Stomach smooth muscle (tissue), 2 donors: ENCODE data around the gene PIK3R4.

Experiments
- H3K27ac ChIP-seq: one replicate; pipeline ENCODE4 v1.7.0; 2013; ENCODE audit warnings: mild to moderate bottlenecking, low read length, inconsistent platforms
- H3K27me3 ChIP-seq, 2 donors: one replicate each; pipeline ENCODE4 v1.7.0; 2013; ENCODE audit warnings: low read length in 2 of 2; ENCODE audit not compliant: insufficient read depth in 2 of 2, control insufficient read depth in 1 of 2
- H3K36me3 ChIP-seq, 2 donors: one replicate each; pipeline ENCODE4 v1.7.0; 2013; ENCODE audit warnings: low read length in 2 of 2; ENCODE audit not compliant: control insufficient read depth in 2 of 2, insufficient read depth in 2 of 2
- H3K4me1 ChIP-seq: one replicate; pipeline ENCODE4 v1.7.0; 2013; ENCODE audit warnings: low read length; ENCODE audit not compliant: control insufficient read depth, insufficient read depth
- H3K4me3 ChIP-seq, 2 donors: one replicate each; pipeline ENCODE4 v1.7.0; 2013; ENCODE audit warnings: low read length in 2 of 2
- H3K9ac ChIP-seq, 2 donors: one replicate each; pipeline ENCODE4 v1.7.0; 2013; ENCODE audit warnings: low read length in 2 of 2, mild to moderate bottlenecking in 1 of 2
- H3K9me3 ChIP-seq, 2 donors: one replicate each; pipeline ENCODE4 v1.7.0; 2013; ENCODE audit warnings: low read length in 2 of 2; ENCODE audit not compliant: control insufficient read depth in 2 of 2
- donor health status: healthy.
- donor health status: Pancreatic carcinoma.

Gene PIK3R4

GRCh38 chr3:130688697-130689470, 57.7 kb downstream of the PIK3R4 start:
- Histone ChIP-seq H3K9ac (no peak overlapping the region), H3K27ac (no peak overlapping the region), H3K36me3 (peaks cover 6 to 26% of the 10 kb centered on the region in 2 donors), H3K4me3 (no peak overlapping the region), H3K9me3 (no peaks in the 10 kb centered on the region), H3K4me1 (no peaks in the 10 kb centered on the region), H3K27me3 (no peaks in the 10 kb centered on the region)

GRCh38 chr3:130688015-130688688, 58.5 kb downstream of the PIK3R4 start:
- Histone ChIP-seq H3K4me3 (no peak overlapping the region), H3K9me3 (no peaks in the 10 kb centered on the region), H3K9ac (no peak overlapping the region), H3K27me3 (no peaks in the 10 kb centered on the region), H3K4me1 (no peaks in the 10 kb centered on the region), H3K27ac (no peak overlapping the region), H3K36me3 (peaks cover 11 to 32% of the 10 kb centered on the region in 2 donors)

GRCh38 chr3:130687327-130687726, 59.3 kb downstream of the PIK3R4 start:
- H3K9me3 ChIP-seq = no peaks in the 10 kb centered on the region
- no peak overlapping the region for H3K9ac ChIP-seq
- no peaks in the 10 kb centered on the region for H3K4me1 ChIP-seq
- H3K36me3 ChIP-seq = peaks cover 19 to 37% of the 10 kb centered on the region in 2 donors
- no peak overlapping the region for H3K4me3 ChIP-seq
- no peaks in the 10 kb centered on the region for H3K27me3 ChIP-seq
- H3K27ac ChIP-seq = no peak overlapping the region

- Histone ChIP-seq H3K36me3 (peaks cover 23 to 42% of the 10 kb centered on the region in 2 donors), H3K27me3 (no peaks in the 10 kb centered on the region), H3K4me3 (no peak overlapping the region)
Observed at GRCh38 chr3:130686833-130687232, 59.8 kb downstream of the PIK3R4 start.

GRCh38 chr3:130682131-130682530, 64.5 kb downstream of the PIK3R4 start:
- H3K36me3 ChIP-seq = peaks cover 34 to 48% of the 10 kb centered on the region in 2 donors
- H3K9me3 ChIP-seq = no peaks in the 10 kb centered on the region
- no peak overlapping the region for H3K27ac ChIP-seq

More at GRCh38 chr3:130686833-130687232, 59.8 kb downstream of the PIK3R4 start:
- Histone ChIP-seq H3K9me3 (no peaks in the 10 kb centered on the region), H3K27ac (no peak overlapping the region), H3K4me1 (no peaks in the 10 kb centered on the region), H3K9ac (no peak overlapping the region)

DNA sequence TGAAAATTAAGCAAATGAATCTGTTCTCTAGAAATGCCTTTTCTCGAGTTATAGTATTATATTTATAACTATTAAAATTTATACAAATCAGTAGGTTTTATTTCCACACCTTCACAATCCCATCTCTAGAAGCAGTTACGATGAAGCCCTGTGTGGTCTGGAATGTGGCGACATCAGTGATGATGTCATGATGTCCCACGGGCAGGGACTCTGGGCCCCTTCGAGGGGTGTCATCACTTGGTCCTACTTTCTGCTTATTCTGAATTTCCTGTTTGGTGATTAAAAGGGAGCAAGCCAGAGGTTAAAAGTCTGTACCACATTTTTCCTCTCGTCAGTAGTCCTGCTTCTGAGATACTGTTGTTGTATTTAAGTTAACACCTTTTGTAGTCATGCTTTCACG, 67.4 kb downstream of the PIK3R4 start:
- H3K27me3 ChIP-seq = no peaks in the 10 kb centered on the region
- peaks cover 34 to 55% of the 10 kb centered on the region in 2 donors for H3K36me3 ChIP-seq
- H3K9me3 ChIP-seq = no peaks in the 10 kb centered on the region
- no peak overlapping the region for H3K27ac ChIP-seq
- H3K9ac ChIP-seq = no peak overlapping the region
- no peaks in the 10 kb centered on the region for H3K4me1 ChIP-seq
- H3K4me3 ChIP-seq = no peak overlapping the region

More at GRCh38 chr3:130682131-130682530, 64.5 kb downstream of the PIK3R4 start:
- no peaks in the 10 kb centered on the region for H3K27me3 ChIP-seq
- no peak overlapping the region for H3K4me3 ChIP-seq
- no peak overlapping the region for H3K9ac ChIP-seq
- H3K4me1 ChIP-seq = no peaks in the 10 kb centered on the region

DNA sequence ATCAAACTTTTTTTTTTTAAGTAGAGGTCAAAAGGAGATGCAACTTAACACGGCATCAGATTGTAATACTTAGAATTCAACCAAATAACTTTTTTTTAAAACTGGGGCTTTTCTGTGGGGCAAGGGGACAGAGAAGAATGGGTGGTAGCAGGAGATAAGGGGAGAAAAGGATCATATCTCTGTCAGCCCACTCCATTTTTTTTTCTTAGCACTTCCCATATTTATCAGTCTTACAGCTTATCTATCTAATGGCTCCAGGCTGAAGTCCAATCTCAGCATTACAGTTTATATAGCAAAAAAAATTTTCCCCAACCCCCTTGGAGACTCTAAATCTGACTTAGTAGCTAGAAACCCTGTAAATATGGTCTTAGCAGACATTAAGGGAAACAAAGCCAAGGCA, 69.3 kb downstream of the PIK3R4 start:
- Histone ChIP-seq H3K9ac (no peak overlapping the region), H3K4me1 (no peaks in the 10 kb centered on the region), H3K27me3 (no peaks in the 10 kb centered on the region), H3K9me3 (no peaks in the 10 kb centered on the region), H3K27ac (no peak overlapping the region), H3K4me3 (no peak overlapping the region), H3K36me3 (peaks cover 26 to 41% of the 10 kb centered on the region in 2 donors)

DNA sequence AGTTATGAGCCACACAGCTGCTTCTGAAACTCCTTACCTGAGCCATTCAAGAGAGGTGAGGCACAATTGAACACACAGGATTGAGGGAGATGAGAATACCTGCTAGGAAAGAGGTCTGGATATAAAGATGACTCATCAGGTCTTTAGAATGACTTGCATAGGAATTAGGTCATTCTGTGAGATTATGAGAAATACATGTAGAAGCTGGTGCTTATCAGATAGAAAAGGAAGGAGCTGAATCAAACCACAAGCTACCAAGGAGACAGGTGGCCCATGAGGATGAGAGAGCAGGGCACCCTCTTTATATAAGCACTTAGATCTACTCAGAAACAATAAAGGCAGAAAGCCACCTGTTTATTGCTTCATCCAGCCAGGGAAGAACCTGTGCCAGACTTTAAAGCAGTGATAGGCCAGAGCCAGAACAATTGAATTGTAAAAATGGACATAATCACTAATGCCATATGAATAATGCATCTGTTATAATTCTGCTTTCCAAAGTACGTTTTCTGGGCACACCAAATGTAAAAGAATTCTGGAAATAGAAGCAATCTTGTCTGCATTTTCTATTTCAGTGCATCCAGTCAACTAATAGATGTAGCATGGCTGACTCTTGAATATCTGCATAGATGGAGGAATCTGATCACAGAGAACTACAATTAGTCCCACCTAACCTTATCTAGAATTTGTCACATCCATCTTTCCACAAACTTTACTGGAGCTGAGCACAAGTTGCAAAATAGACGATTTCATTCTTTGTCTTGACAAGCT, 74.9 kb downstream of the PIK3R4 start:
- no peaks in the 10 kb centered on the region for H3K27me3 ChIP-seq
- H3K4me1 ChIP-seq = no peaks in the 10 kb centered on the region
- H3K9ac ChIP-seq = no peak overlapping the region
- H3K36me3 ChIP-seq = peaks cover 17 to 18% of the 10 kb centered on the region in 2 donors
- no peaks in the 10 kb centered on the region for H3K9me3 ChIP-seq
- no peak overlapping the region for H3K4me3 ChIP-seq
- no peak overlapping the region for H3K27ac ChIP-seq

DNA sequence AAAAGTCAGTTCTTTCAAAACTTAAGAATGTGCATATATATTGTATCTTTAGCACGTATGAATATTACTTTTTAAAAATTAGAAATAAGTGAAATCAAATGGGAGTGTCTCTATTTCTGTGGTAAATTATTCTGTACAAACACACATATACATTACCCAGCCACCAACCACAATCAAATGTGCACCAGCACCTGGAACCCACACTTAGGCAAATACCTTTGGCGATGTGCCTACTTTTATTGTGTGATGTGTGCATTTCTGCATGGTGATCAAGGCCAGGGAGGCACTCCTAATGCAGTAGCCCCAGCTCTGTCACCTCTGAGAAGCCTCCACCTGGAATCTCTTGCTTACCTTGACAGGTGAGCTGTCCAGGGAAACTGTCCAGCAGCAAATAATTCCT, 76.9 kb downstream of the PIK3R4 start:
- H3K27ac ChIP-seq = no peak overlapping the region
- no peaks in the 10 kb centered on the region for H3K9me3 ChIP-seq
- H3K9ac ChIP-seq = no peak overlapping the region
- peaks cover 11 to 18% of the 10 kb centered on the region in 2 donors for H3K36me3 ChIP-seq
- H3K27me3 ChIP-seq = no peaks in the 10 kb centered on the region
- no peak overlapping the region for H3K4me3 ChIP-seq
- H3K4me1 ChIP-seq = no peaks in the 10 kb centered on the region

- Histone ChIP-seq H3K4me3 (no peak overlapping the region), H3K4me1 (no peaks in the 10 kb centered on the region), H3K9ac (no peak overlapping the region), H3K27ac (no peak overlapping the region), H3K27me3 (no peaks in the 10 kb centered on the region), H3K9me3 (no peaks in the 10 kb centered on the region), H3K36me3 (peaks cover 0 to under 1% of the 10 kb centered on the region in 2 donors)
Observed at GRCh38 chr3:130663092-130663491, 83.5 kb downstream of the PIK3R4 start.
